NCI-H2107 treated with DMSO at 0.1 percent for 48 hours (cell line): Measurements from ENCODE around the gene ACBD4.

ENCODE experiments used
- DNase-seq: peaks from one replicate; lab custom pipeline; 2025; ENCODE audit not compliant: unreplicated experiment; lab: John Stamatoyannopoulos, UW

Gene ACBD4

GRCh38 chr17:45132572-45133463, 2.7 kb upstream of the ACBD4 start:
- DNase-seq, result peak; percentile 29

- no peak for DNase-seq
These were observed 698 bp downstream of the ACBD4 start for GRCh38 chr17:45135978-45136791.

DNA sequence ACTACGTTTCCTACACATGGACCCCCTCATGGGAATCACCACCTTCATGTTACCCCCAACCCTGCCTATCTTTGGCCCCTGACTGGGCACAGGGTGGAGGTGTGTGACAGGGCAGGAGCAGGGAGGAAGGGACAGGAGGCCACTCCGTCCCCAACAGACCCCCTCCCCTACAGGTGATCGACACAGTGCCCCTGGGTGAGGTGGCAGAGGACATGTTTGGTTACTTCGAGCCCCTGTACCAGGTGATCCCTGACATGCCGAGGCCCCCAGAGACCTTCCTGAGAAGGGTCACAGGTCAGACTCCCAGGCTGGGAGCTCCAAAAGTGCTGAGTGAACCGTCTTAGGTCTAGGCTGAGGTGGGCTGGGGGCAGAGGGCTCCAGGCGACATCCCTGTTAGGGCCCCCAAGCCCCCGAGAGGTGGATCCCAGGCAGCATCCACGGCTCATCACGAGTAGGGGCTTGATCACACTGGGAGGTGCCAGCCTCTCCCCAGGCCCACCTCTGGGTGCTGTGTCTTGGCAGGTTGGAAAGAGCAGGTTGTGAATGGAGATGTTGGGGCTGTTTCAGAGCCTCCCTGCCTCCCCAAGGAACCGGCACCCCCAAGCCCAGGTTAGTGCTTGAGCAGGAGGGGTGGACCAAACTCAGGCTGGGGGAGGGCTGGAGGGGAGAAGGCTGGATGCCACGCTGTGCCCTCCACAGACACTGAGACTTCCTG, 1.5 kb downstream of the ACBD4 start:
- DNase-seq, result no peak

GRCh38 chr17:45137561-45138305, 2.2 kb downstream of the ACBD4 start:
- no peak for DNase-seq

DNA sequence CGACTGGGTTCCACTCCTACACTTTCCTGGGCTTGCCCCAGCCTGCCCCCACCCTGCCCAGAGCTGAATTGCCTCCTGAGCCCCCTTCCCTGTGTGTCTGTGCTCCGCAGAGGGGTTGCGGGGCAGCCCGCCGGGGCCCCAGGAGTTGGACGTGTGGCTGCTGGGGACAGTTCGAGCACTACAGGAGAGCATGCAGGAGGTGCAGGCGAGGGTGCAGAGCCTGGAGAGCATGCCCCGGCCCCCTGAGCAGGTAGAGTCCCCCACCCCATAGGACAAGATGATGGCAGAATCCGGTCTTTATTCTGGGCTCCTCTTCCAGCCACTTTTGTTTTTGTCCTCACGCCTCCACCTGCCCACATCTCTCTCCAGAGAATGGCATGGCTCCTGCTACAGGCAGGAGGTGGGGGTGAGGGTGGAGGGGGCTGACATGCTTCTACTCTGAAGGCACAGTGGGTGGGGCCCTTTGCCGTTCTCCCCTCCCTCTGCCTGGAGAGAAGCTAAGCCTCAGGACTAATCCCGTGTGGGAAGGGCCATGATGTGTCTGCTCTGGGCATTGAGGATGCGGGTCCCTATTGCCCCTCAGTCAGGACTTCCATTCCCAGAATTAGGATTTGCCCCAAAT, 3.5 kb downstream of the ACBD4 start:
- DNase-seq, result no peak

GRCh38 chr17:45139533-45139920, 4.0 kb downstream of the ACBD4 start:
- no peak for DNase-seq

GRCh38 chr17:45143094-45143670, 7.7 kb downstream of the ACBD4 start:
- no peak for DNase-seq

GRCh38 chr17:45143767-45144198, 8.3 kb downstream of the ACBD4 start:
- no peak for DNase-seq

GRCh38 chr17:45144199-45145034, 8.9 kb downstream of the ACBD4 start:
- DNase-seq, result no peak

DNA sequence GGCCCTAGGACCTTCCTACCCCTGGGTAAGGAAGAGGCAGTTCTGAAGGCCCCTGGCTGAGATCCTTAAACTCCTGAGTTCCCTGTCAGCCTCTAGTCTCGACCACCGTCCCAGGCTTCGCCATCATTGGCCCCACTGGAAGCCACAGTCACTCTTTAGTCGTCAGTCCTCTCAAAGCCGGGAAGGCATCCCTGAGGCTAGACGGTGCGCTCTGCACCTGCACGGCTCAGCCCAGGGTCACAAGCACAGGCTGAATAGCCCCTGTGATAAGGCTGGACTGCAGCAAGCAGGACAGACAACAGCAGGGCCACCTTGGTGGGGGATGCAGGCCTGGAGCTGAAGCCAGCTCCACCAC, 9.5 kb downstream of the ACBD4 start:
- no peak for DNase-seq

DNA sequence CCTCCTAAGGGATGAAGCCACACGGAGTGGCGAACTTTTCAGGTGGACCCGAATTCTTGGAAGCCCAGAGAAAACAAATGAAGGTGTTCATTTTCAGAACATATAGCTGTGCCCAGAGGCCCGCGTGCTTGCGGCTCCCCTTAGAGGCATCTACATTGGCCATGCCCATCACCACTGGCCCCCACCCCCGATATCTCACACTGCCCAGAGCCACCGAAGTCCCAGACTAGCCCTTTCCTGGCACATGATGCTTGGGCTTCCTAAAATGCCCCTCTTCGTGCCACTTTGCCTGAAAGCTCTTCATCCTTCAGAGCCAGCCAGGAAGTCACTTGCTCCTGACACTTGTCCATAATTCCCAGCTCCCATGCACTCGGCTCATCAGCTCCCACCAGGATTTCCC, 10.7 kb downstream of the ACBD4 start:
- no peak for DNase-seq

- DNase-seq, result no peak
These were observed 11.1 kb downstream of the ACBD4 start for GRCh38 chr17:45146592-45146889.

DNA sequence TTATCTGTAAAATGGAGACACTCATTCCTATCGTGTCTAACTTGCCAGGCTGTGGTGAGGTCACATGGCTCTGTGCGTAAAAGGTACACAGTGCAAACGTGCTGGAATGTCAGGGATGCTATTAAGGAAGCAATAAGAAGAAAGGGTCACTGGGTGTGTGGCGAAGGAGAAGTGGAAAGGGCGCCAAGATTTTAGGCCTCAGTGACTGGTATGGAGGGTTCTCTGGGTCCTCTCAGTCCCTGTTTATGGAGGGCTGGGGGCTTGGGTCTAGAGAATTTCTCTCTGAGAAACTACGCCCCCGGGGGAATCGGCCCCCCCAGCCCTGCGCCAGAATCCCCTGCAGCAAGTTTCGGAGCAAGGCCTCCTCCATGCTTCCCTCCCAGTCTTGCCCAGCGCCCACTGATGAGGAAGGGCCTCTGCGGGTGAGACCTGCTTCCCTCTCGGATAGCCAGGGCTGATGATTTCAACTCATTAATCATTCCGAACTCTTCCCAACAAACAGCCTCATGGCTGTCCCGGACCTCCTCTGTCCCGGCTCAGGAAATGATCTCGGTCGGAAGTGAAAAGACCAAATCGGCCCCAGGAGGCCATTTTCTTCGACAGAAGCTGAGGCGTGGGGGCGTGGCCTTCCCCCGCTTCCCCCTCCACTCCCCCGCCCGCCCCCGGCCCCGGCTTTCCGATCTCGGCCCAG, 11.5 kb downstream of the ACBD4 start:
- DNase-seq, result no peak

GRCh38 chr17:45147581-45148182, 12.2 kb downstream of the ACBD4 start:
- DNase-seq, result peak; percentile 88

GRCh38 chr17:45148183-45149036, 12.9 kb downstream of the ACBD4 start, which contains the start of gene HEXIM1:
Gene HEXIM1, plus strand, starts transcription at chr17:45148475. Its CDS starts 716 bp downstream, at chr17:45149191.
- peak; percentile 99 for DNase-seq

GRCh38 chr17:45149037-45149668, 13.7 kb downstream of the ACBD4 start:
- DNase-seq, result peak; percentile 68
